Ishikawa (cell line): ENCODE data around the gene TEDDM1.

ENCODE experiments used
- CEBPB ChIP-seq: IDR thresholded peaks from 2 replicates; pipeline ENCODE4 v1.6.1; 2012
- CREB1 ChIP-seq: IDR thresholded peaks from 2 replicates; pipeline ENCODE4 v1.6.1; 2012; ENCODE audit warnings: low read depth
- EGR1 ChIP-seq: IDR thresholded peaks from 2 replicates; pipeline ENCODE4 v1.6.1; 2012
- EP300 ChIP-seq: IDR thresholded peaks from 2 replicates; pipeline ENCODE4 v1.6.1; 2012; ENCODE audit warnings: borderline replicate concordance
- FOXM1 ChIP-seq: IDR thresholded peaks from 2 replicates; pipeline ENCODE4 v1.6.1; 2012; ENCODE audit warnings: low read depth, borderline replicate concordance
- NFIC ChIP-seq: IDR thresholded peaks from 2 replicates; pipeline ENCODE4 v1.6.1; 2012
- RAD21 ChIP-seq: IDR thresholded peaks from 2 replicates; pipeline ENCODE4 v1.6.1; 2012; ENCODE audit warnings: low read depth
- TAF1 ChIP-seq: IDR thresholded peaks from 2 replicates; pipeline ENCODE4 v1.6.1; 2012; ENCODE audit warnings: low read depth, mild to moderate bottlenecking
- TCF12 ChIP-seq: IDR thresholded peaks from 2 replicates; pipeline ENCODE4 v1.6.1; 2012; ENCODE audit warnings: low read depth
- TEAD4 ChIP-seq: IDR thresholded peaks from 2 replicates; pipeline ENCODE4 v1.6.1; 2012
- YY1 ChIP-seq: IDR thresholded peaks from 2 replicates; pipeline ENCODE4 v1.6.1; 2012; ENCODE audit warnings: low read depth
- ZBTB7A ChIP-seq: IDR thresholded peaks from 2 replicates; pipeline ENCODE4 v1.6.1; 2012; ENCODE audit warnings: low read depth
- TF ChIP-seq, protein P1 (sequence below): IDR thresholded peaks from 2 replicates; pipeline ENCODE4 v1.6.1; 2012
- TF ChIP-seq, protein P2 (sequence below): IDR thresholded peaks from 2 replicates; pipeline ENCODE4 v1.6.1; 2012; ENCODE audit warnings: low read depth, mild to moderate bottlenecking
- TF ChIP-seq, protein P3 (sequence below): IDR thresholded peaks from 2 replicates; pipeline ENCODE4 v1.6.1; 2012

The TEDDM1 gene, protein sequence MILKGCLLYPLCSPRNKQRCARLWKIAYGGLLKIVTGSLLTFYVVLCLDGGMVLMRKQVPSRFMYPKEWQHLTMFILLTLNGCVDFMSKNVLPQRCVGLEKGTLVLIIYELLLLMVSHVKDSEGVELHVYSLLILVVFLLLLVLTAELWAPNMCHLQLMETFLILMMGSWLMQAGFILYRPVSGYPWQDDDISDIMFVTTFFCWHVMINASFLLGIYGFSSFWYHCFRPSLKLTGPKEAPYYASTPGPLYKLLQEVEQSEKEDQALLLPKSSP

DNA sequence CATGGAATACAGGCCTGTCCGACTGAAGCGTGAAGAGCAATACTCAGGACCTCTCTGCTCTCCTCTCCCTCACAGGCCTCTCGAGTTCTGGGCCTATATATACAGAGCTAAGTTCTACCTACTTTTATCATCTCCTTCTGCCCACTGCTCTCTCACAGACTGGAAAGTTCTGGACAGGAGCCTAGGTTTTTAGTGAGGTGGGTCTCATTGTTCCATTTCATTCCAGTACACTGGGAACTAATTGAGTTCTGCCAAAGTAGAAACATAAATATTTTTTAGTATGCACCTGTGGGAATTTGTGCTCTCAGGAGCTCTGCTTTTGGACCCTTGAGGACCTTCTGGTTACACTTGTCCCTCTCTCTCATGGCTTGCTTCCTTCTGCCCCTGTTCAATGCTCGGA lies at the start of gene TEDDM1:
Gene TEDDM1 (minus strand): TSS at position 101 of the 400 bp plus-strand sequence. CDS start 182 bp downstream, outside the sequence.
- TF ChIP-seq TAF1 (no peak), RAD21 (no peak), NFIC (no peak), YY1 (no peak), EP300 (no peak), CEBPB (no peak), EGR1 (no peak), FOXM1 (no peak), TCF12 (no peak), ZBTB7A (no peak), TEAD4 (no peak), CREB1 (no peak)
- TF ChIP-seq, protein P1, sequence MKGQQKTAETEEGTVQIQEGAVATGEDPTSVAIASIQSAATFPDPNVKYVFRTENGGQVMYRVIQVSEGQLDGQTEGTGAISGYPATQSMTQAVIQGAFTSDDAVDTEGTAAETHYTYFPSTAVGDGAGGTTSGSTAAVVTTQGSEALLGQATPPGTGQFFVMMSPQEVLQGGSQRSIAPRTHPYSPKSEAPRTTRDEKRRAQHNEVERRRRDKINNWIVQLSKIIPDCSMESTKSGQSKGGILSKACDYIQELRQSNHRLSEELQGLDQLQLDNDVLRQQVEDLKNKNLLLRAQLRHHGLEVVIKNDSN = no peak
- TF ChIP-seq, protein P2, sequence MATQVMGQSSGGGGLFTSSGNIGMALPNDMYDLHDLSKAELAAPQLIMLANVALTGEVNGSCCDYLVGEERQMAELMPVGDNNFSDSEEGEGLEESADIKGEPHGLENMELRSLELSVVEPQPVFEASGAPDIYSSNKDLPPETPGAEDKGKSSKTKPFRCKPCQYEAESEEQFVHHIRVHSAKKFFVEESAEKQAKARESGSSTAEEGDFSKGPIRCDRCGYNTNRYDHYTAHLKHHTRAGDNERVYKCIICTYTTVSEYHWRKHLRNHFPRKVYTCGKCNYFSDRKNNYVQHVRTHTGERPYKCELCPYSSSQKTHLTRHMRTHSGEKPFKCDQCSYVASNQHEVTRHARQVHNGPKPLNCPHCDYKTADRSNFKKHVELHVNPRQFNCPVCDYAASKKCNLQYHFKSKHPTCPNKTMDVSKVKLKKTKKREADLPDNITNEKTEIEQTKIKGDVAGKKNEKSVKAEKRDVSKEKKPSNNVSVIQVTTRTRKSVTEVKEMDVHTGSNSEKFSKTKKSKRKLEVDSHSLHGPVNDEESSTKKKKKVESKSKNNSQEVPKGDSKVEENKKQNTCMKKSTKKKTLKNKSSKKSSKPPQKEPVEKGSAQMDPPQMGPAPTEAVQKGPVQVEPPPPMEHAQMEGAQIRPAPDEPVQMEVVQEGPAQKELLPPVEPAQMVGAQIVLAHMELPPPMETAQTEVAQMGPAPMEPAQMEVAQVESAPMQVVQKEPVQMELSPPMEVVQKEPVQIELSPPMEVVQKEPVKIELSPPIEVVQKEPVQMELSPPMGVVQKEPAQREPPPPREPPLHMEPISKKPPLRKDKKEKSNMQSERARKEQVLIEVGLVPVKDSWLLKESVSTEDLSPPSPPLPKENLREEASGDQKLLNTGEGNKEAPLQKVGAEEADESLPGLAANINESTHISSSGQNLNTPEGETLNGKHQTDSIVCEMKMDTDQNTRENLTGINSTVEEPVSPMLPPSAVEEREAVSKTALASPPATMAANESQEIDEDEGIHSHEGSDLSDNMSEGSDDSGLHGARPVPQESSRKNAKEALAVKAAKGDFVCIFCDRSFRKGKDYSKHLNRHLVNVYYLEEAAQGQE = no peak
- TF ChIP-seq, protein P3, sequence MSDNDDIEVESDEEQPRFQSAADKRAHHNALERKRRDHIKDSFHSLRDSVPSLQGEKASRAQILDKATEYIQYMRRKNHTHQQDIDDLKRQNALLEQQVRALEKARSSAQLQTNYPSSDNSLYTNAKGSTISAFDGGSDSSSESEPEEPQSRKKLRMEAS = no peak

DNA sequence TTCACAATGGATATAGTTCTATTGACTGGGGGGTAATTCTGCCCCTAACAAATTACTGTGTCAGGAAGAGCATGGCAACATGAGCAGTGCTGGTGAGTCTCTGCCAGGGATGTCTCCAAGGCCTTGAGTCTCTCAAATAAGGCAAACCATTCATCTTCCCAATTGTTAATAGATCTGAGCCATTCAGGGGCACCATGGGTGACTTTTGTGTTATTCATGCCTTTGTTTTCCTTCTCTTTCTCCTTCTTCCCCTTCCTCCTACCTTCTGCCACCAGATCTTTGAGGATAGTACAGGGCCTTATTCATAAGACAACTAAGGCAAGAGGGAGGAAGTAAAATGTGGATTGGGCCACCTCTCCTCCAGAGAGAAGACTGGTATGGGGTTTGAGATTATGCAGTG lies 49.6 kb upstream of the TEDDM1 start, which contains the start of gene RGSL1:
Gene RGSL1 (plus strand): TSS at position 60 of the 400 bp plus-strand sequence. CDS start 20 bp downstream, at position 80.
- TF ChIP-seq TEAD4 = no peak
- TF ChIP-seq, protein P3 = no peak
- no peak for TF ChIP-seq TCF12
- TF ChIP-seq, protein P1 = no peak
- no peak for TF ChIP-seq YY1
- TF ChIP-seq ZBTB7A = no peak
- TF ChIP-seq CEBPB = no peak
- no peak for TF ChIP-seq CREB1
- no peak for TF ChIP-seq EP300
- TF ChIP-seq, protein P2 = no peak
- no peak for TF ChIP-seq TAF1
- TF ChIP-seq RAD21 = no peak
- no peak for TF ChIP-seq EGR1
- no peak for TF ChIP-seq FOXM1
- TF ChIP-seq NFIC = no peak

DNA sequence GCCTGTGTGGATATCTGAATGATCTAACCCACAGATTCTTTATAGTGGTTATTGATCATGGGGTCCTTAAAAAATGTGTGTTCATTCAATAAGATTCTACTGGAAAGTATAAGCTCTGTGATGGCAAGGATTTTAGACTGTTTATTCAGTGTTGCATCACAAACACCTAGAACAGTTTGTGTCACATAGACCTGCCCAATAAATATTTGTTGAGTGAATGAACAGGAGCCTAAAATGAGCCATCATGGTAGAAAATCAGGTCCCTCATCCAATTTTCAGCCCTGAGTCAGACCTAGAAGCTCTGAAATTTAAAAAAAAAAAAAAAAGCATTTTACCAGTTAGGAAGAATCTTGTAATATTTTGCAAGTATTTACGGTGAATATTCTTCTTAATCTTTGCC lies 47.2 kb upstream of the TEDDM1 start:
- no peak for TF ChIP-seq FOXM1
- TF ChIP-seq CREB1 = no peak
- TF ChIP-seq, protein P2 = no peak
- TF ChIP-seq YY1 = no peak

DNA sequence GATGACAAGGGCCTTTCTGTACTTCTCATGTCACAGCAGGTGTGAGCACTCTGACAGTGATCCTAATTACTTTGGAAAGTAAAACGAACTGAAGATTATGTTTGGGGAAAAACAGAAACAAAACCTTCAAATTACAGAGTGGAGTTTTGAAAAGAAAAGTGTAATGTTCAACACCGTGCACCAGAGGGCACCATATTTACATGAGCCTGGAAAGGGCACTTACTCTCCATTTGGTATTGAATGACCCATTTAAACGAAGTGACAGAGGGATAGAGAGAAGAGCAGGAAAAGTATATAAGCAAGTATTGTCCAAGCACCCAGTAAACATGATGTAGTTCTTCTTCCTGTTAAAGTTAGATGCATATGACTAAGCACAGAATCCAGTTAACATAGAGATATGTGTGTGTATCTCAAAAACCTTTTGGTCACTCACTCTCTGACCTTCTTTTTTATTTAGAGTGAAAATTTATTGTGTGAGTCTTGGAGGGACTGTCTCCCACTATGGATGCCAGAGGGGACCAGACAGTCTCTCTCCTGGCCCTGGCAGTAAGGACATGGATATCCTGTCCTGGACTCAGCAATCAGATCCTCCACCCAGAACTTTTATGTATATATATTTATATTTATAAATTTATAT lies 45.7 kb upstream of the TEDDM1 start:
- TF ChIP-seq CREB1 (no peak), RAD21 (peak; percentile 77)
